CD14-positive monocyte (primary cell): Measurements from ENCODE around the gene TTR. TPM values are rescaled to one million over a fixed set of nuclear protein-coding genes. Genes with fewer than 3 reads are reported as not detected.

Experiments used
- DNase-seq, 3 donors: peaks; one replicate each; pipeline ENCODE4 v3.0.0-alpha.2; 2011 to 2022
- H2AFZ ChIP-seq: 2 replicates; pipeline ENCODE4 v1.6.0; 2012; ENCODE audit warnings: mild to moderate bottlenecking, low read depth, low read length, inconsistent platforms; ENCODE audit not compliant: insufficient read depth, poor library complexity, severe bottlenecking
- H3K27ac ChIP-seq, 2 donors: 1 replicate in 1 of 2; 2 replicates in 1 of 2; pipeline ENCODE4 v1.5.1; 2012 to 2013; ENCODE audit warnings: low read length in 2 of 2, control low read depth in 1 of 2, inconsistent platforms in 1 of 2, low read depth in 1 of 2, mild to moderate bottlenecking in 1 of 2
- H3K27me3 ChIP-seq, 2 donors: one replicate each; pipeline versions ENCODE4 v1.6.0 to v1.6.1; 2011 to 2013; ENCODE audit warnings: low read length in 2 of 2; ENCODE audit not compliant: control insufficient read depth in 2 of 2, insufficient read depth in 2 of 2
- H3K36me3 ChIP-seq, 2 donors: replicated peaks in 1 of 2; 1 replicate in 1 of 2; 2 replicates in 1 of 2; pipeline versions ENCODE4 v1.5.1 to v1.6.1; 2012 to 2013; ENCODE audit warnings: low read length in 2 of 2, control low read depth in 1 of 2, inconsistent platforms in 1 of 2, mild to moderate bottlenecking in 1 of 2; ENCODE audit not compliant: insufficient read depth in 2 of 2, control insufficient read depth in 1 of 2
- H3K4me1 ChIP-seq, 2 donors: 1 replicate in 1 of 2; 2 replicates in 1 of 2; pipeline versions ENCODE4 v1.5.1 to v1.6.1; 2012 to 2013; ENCODE audit warnings: low read length in 2 of 2, control low read depth in 1 of 2, inconsistent platforms in 1 of 2, mild to moderate bottlenecking in 1 of 2, moderate library complexity in 1 of 2; ENCODE audit not compliant: insufficient read depth in 2 of 2, control insufficient read depth in 1 of 2
- H3K4me2 ChIP-seq: replicated peaks from 2 replicates; pipeline ENCODE3; 2012; ENCODE audit warnings: low read length, moderate library complexity, mild to moderate bottlenecking; ENCODE audit not compliant: poor library complexity, severe bottlenecking; ENCODE audit errors: extremely low read depth
- H3K4me3 ChIP-seq, 3 experiments: fragments of 200-600 bp in 1 of 3; sonication (generic) in 1 of 3; replicated peaks in 1 of 3; 1 replicate in 2 of 3; 2 replicates in 1 of 3; pipeline ENCODE4 v1.5.1; 2011 to 2013; ENCODE audit warnings: low read length in 3 of 3, mild to moderate bottlenecking in 3 of 3, control low read depth in 2 of 3, low read depth in 2 of 3, inconsistent platforms in 1 of 3, moderate library complexity in 1 of 3
- H3K79me2 ChIP-seq: 2 replicates; pipeline ENCODE4 v1.6.0; 2012; ENCODE audit warnings: mild to moderate bottlenecking, control low read depth, inconsistent platforms, low read length, moderate library complexity; ENCODE audit not compliant: insufficient read depth
- H3K9ac ChIP-seq: 2 replicates; pipeline ENCODE4 v1.6.0; 2017; ENCODE audit warnings: low read length, mild to moderate bottlenecking; ENCODE audit not compliant: insufficient read depth, poor library complexity, severe bottlenecking
- H3K9me3 ChIP-seq, 2 donors: replicated peaks in 1 of 2; 1 replicate in 1 of 2; 2 replicates in 1 of 2; pipeline versions ENCODE4 v1.5.1 to v1.6.1; 2012 to 2013; ENCODE audit warnings: low read length in 2 of 2, control low read depth in 1 of 2; ENCODE audit not compliant: control insufficient read depth in 1 of 2, insufficient read depth in 1 of 2
- H4K20me1 ChIP-seq: 2 replicates; pipeline ENCODE4 v1.6.0; 2012; ENCODE audit warnings: mild to moderate bottlenecking, low read length, control low read depth, moderate library complexity; ENCODE audit not compliant: insufficient read depth
- H3K27ac Mint-ChIP-seq, 7 donors: one replicate each; pipeline ENCODE4 v1.8.0; 2020; ENCODE audit warnings: mild to moderate bottlenecking in 7 of 7, mixed read lengths in 7 of 7, moderate library complexity in 6 of 7, inconsistent platforms in 2 of 7
- H3K27me3 Mint-ChIP-seq, 3 donors: one replicate each; pipeline ENCODE4 v1.8.0; 2021 to 2022; ENCODE audit warnings: low read depth in 3 of 3, mild to moderate bottlenecking in 3 of 3, mixed read lengths in 3 of 3, moderate library complexity in 3 of 3, inconsistent platforms in 1 of 3
- H3K36me3 Mint-ChIP-seq, 2 donors: one replicate each; pipeline ENCODE4 v1.8.0; 2020; ENCODE audit warnings: mixed read lengths in 2 of 2, inconsistent platforms in 1 of 2, mild to moderate bottlenecking in 1 of 2
- H3K4me1 Mint-ChIP-seq: one replicate; pipeline ENCODE4 v1.8.0; 2020; ENCODE audit warnings: mild to moderate bottlenecking, mixed read lengths
- H3K4me3 Mint-ChIP-seq, 2 donors: one replicate each; pipeline ENCODE4 v1.8.0; 2020; ENCODE audit warnings: mild to moderate bottlenecking in 2 of 2, mixed read lengths in 2 of 2, moderate library complexity in 1 of 2
- H3K9me3 Mint-ChIP-seq, 7 donors: one replicate each; pipeline ENCODE4 v1.8.0; 2020 to 2022; ENCODE audit warnings: mixed read lengths in 7 of 7, mild to moderate bottlenecking in 6 of 7, moderate library complexity in 6 of 7, inconsistent platforms in 2 of 7
- WGBS: methylation state at CpG from one replicate; pipeline ENCODE4 v1.1.5; 2013; ENCODE audit warnings: missing lambda C conversion rate; ENCODE audit not compliant: insufficient coverage; 5-methylcytosine and 5-hydroxymethylcytosine counted together
- intact Hi-C, 2 donors: fragments of 100-400 bp; cut with micrococcal nuclease; formaldehyde crosslinking; loops; one replicate each; pipeline versions ENCODE4 v1.15.0 to v1.15.1; 2023
- polyA plus RNA-seq, 3 donors: library from polyadenylated mRNA; depleted of rRNA in 1 of 3; unstranded in 2 of 3; stranded (reverse) in 1 of 3; fragments of 300-500 nt in 2 of 3; fragments of >200 nt in 1 of 3; fragmentation: Illumina TruSeq in 2 of 3; gene quantifications; 1 replicate in 2 of 3; 2 replicates in 1 of 3; pipeline ENCODE4 v1.2.3, GENCODE V29; 2012 to 2021
- TF ChIP-seq, protein P1 (sequence below): fragments of 200-600 bp; IDR thresholded peaks from one replicate; pipeline ENCODE4 v1.8.0; 2022; ENCODE audit warnings: antibody characterized with exemption, mild to moderate bottlenecking

The TTR gene
- polyA plus RNA-seq, 3 donors, result not detected

DNA sequence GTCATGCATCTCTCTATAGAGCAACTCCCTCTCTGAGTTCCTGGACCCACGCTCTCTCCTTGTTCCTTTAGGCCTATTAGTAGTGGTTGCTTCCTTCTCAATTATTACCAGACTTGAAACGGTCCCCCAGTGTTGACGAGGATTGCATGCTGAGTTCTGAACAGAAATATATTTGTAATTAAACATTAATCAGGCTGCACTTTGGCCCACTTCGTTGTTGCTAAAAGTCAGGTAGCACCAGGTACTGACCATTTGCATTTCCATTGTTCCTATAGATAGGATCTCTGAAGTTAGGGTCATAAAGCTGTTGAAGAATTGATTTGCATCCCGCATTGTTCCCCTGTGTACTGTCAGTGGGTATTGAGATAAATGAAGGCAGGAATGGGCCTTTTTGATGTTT is 36.9 kb upstream of the TTR start:
- Mint-ChIP-seq H3K4me3 (no peak overlapping the region), H3K36me3 (no peaks in the 10 kb centered on the region), H3K27me3 (peaks cover 0 to 4% (median 1%) of the 10 kb centered on the region in 3 donors), H3K4me1 (peaks cover 6% of the 10 kb centered on the region), H3K27ac (no peak overlapping the region), H3K9me3 (peaks cover 0 to 3% (median 0%) of the 10 kb centered on the region in 7 donors)
- Histone ChIP-seq H3K4me2 (no peak overlapping the region), H3K4me1 (no peaks in the 10 kb centered on the region), H3K4me3 (no peak overlapping the region), H3K9me3 (no peaks in the 10 kb centered on the region), H3K27me3 (no peaks in the 10 kb centered on the region), H2AFZ (no peak overlapping the region), H4K20me1 (no peaks in the 10 kb centered on the region), H3K79me2 (no peaks in the 10 kb centered on the region), H3K27ac (no peak overlapping the region), H3K36me3 (no peaks in the 10 kb centered on the region), H3K9ac (no peak overlapping the region)
- WGBS, result 80% methylated on average over 1 of the region's 5 CpGs
- intact Hi-C loops, result loop anchor here (2.0 to 5.0 kb wide), 3 partner anchors 168 to 263 kb away; no protein-coding TSS in a partner anchor
- TF ChIP-seq, protein P1, sequence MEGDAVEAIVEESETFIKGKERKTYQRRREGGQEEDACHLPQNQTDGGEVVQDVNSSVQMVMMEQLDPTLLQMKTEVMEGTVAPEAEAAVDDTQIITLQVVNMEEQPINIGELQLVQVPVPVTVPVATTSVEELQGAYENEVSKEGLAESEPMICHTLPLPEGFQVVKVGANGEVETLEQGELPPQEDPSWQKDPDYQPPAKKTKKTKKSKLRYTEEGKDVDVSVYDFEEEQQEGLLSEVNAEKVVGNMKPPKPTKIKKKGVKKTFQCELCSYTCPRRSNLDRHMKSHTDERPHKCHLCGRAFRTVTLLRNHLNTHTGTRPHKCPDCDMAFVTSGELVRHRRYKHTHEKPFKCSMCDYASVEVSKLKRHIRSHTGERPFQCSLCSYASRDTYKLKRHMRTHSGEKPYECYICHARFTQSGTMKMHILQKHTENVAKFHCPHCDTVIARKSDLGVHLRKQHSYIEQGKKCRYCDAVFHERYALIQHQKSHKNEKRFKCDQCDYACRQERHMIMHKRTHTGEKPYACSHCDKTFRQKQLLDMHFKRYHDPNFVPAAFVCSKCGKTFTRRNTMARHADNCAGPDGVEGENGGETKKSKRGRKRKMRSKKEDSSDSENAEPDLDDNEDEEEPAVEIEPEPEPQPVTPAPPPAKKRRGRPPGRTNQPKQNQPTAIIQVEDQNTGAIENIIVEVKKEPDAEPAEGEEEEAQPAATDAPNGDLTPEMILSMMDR, result no peak
- DNase-seq, result no peak

DNA sequence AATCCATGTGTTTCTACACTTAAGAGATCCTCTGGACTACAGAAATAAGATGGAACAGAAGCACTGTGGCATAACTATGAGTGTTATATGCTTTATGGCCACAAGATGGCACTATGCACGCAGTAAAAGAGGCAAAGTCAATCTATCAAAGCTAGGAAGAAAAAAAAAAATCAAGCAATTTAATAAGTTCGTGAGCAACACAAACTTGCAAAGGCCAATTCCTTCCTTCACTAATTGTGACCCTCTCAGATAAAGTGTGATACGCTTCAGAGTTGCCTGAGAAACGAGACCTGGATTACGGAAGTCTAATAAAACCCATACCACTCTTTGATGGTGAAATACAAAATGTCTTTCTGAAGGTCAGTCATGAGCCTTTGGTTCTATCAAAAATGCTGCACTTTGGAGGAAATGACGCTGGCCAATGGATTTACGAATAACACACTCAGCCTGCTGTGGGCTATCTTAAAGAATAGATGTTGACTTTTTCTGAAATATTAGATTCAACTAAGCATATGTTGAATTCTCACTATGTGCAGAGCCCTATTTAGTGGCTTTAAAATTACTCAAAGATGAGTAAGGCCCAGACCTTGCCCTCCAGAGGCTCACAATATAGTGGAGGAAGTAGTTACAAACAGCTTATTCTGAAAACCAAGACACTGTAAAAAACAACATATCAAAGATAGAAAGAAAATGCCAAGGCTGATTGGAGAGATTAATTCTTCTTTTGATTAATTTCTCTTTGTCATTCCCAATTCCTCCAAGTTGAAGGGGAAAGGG is 35.5 kb upstream of the TTR start:
- no peak overlapping the region for H3K4me3 ChIP-seq
- H3K36me3 ChIP-seq, result no peaks in the 10 kb centered on the region
- H3K27ac ChIP-seq, result no peak overlapping the region
- intact Hi-C loops, result loop anchor here (2.0 to 5.0 kb wide), 3 partner anchors 166 to 261 kb away; no protein-coding TSS in a partner anchor
- Mint-ChIP-seq H3K27me3 (peaks cover 0 to 1% (median 1%) of the 10 kb centered on the region in 3 donors), H3K9me3 (peaks cover 0 to 3% (median 0%) of the 10 kb centered on the region in 7 donors), H3K27ac (peak overlapping the region in 1 of 7 donors; percentile 25), H3K4me3 (peak overlapping the region in 1 of 2 donors; percentile 59), H3K36me3 (no peaks in the 10 kb centered on the region), H3K4me1 (peaks cover 6% of the 10 kb centered on the region)
- H3K4me2 ChIP-seq, result no peak overlapping the region
- WGBS, result 0% methylated on average over 1 of the region's 7 CpGs
- H4K20me1 ChIP-seq, result no peaks in the 10 kb centered on the region
- H3K9me3 ChIP-seq, result no peaks in the 10 kb centered on the region
- H3K79me2 ChIP-seq, result no peaks in the 10 kb centered on the region
- H2AFZ ChIP-seq, result no peak overlapping the region
- no peak overlapping the region for H3K9ac ChIP-seq
- peak; percentile 36 to 62 (median 47) for DNase-seq
- no peaks in the 10 kb centered on the region for H3K4me1 ChIP-seq
- H3K27me3 ChIP-seq, result no peaks in the 10 kb centered on the region
- TF ChIP-seq, protein P1, result peak; percentile 94
